Stimulated activated naive CD4-positive, alpha-beta T cell treated with Interleukin-2 at 50 U/mL for 16 hours (primary cell): ENCODE measurements around the gene CSNK2A1.
"Not testable (repeated sequence)": the region's sequence is repeated elsewhere in the genome, so short reads cannot be mapped to it uniquely, and the experiment has no call there.

Source experiments
- DNase-seq: peaks from one replicate; lab custom pipeline; 2025; lab: John Stamatoyannopoulos, UW

The CSNK2A1 gene

DNA sequence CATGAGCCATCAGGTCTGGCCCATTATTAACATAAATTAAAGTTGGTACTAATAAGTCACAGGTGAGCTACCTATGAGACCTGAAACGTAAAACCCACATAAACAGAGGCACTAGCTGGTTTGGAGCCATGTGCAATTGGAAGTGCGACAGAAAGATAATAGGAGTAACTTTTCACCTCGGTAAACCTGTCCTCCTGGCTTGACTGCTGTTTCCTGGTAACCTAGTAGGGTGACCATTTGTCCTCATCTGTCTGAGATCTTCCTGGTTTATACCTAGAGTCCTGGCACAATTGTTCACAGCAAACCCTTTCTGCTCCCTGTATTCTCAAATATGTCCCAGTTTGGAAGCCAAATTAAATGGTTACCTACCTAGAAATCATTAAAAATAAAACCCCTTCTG, 88.6 kb downstream of the CSNK2A1 start:
- DNase-seq: no peak

DNA sequence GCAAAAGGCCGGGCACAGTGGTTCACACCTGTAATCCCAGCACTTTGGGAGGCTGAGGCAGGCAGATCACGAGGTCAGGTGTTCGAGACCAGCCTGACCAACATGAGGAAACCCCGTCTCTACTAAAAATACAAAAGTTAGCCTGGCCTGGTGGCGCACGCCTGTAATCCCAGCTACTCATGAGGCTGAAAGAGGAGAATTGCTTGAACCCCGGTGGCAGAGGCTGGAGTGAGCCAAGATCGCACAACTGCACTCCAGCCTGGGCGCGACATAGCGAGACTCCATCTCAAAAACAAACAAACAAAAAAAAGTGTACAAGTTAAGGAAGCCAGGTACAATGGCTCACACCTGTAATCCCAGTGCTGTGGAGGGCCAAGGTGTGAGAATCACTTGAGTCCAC, 91.6 kb downstream of the CSNK2A1 start:
- not testable (repeated sequence) for DNase-seq

DNA sequence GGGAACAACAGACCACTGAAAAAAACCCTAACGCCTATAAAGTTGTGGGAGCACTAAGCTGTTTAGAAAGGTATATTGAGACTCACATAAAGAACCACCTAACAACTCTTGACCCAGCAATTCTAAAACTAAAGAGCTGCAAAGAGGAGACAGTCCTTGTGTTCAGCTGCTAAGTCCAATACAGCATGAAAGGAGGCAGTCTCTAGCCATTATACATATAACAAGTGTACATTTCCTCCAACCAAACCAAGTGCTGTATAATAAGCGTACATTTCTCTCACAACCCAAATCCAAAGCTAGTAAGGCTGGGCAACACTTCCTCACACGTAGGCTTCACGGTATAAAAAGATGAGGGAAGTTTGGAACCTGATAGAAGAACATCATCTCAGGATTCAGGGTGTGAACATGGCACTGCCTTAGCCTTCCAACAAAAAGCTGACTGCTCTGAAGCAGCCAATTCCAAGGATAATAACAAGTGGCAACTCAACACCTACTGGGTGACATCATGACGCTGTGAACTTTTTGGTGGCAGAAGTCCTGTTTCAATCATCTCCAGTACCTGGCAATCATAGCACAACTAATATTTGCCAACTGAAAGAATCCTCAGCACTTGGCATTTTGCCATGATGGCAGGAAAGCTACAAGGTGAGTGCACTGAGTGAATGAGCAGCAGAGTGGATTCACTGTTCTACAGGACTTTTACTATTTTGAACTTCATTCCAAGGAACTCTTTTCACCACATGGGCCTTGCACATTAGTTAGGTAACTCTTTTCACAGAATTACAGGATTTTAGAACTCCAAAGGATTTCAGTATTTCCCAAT, 97.9 kb downstream of the CSNK2A1 start:
- DNase-seq: no peak

DNA sequence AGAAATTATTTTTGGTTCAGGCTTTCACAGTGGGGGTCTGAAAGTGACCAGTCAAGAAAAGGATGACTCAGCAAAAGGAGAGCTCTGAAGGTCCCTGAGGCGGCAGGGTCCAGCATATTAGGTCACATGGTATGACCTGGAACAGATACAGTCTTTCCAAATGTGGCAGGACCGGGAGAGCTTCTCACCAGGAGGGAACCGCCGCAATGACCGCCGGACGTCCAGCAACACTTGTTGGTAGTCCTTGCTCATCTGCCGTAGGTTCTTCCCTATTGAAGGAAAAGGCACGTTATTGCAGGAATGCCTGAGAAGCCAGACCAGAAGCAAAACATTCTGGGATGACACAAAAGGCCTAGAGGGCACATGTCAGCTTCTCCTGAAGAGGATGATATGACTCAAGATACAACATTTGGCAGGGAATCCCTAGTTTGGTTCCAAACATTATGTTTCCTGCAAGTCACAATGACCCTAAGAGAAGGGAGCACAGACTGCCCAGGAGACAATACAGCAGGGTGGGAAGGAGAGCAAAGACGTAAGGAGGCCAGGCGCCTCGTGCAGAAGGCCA, 98.6 kb downstream of the CSNK2A1 start:
- no peak for DNase-seq

DNA sequence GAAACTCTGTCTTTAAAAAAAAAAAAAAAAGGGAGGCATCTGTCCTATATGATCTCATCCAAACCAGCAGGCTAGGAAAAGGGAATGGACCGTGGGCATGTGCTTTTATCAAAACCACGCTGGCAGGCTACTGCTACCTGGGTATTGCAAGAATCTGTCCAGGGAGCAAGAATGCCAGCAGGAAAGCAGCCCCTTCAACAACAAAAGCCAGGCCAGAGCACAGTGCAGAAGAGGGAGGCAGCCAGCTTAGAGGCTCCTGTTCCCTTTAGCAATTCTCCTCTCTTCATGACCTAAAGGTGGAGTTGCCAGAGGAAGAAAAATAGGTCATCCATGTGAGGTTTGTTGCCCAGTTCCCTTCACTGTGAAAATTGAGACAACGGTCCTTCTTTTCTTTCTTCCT, 99.5 kb downstream of the CSNK2A1 start:
- no peak for DNase-seq

DNA sequence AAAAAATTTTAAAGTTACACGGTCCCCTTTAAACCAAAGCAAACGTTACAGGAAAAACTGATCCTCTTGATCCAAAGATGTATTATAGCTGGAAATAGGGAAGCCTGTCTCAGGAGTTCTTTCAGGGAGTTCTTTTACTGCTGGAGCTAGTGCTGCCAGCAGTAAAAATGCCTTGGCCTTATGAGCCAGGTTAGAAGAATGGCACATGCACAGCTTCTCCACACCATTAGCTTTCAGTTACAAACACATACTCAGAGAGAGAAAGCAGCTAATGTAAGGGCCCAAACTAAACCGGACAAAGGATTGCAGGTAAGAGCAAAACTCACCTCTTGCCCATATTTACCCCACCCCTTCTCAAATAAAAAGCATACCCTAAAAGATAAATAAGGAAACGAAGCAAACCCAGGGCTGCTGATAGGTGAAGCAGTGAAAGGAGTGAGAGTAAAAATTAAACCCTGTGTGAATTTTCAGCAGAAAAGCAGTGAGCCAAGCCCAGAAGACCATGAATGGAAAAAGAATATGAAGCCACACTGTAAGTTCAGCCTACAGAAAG, 100.3 kb downstream of the CSNK2A1 start:
- no peak for DNase-seq

DNA sequence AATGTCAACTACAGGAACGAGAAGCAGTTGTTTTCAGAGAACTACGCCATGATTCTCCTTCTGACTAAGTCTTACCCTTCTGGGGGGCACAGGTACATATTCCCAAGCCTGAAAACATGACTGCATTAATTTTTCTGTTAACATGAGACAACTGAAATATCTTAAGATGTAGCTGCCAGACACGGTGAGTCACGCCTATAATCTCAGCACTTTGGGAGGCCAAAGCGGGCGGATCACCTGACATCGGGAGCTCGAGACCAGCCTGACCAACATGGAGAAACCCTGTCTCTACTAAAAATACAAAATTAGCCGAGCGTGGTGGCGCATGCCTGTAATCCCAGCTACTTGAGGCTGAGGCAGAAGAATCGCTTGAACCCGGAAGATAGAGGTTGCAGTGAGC, 103.0 kb downstream of the CSNK2A1 start:
- no peak for DNase-seq

DNA sequence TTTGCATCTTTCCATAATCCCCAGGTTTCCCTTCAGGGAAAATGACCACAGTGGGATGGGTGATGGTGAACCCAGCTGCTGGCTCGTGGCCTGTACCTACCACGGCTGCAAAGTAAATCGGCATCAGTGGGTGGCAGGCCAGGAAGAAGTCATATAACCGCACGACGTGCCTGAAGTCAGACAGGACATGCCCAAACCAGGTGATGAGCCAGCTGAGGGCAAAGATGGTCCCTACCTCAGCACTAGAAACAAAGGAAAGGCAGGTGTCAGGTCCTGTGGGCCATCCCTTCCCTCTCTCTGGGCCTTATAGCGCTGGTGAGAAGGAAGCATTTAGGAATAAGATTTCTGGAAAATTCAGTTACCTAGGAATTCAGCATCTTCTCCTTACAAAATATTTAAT, 103.4 kb downstream of the CSNK2A1 start:
- no peak for DNase-seq

DNA sequence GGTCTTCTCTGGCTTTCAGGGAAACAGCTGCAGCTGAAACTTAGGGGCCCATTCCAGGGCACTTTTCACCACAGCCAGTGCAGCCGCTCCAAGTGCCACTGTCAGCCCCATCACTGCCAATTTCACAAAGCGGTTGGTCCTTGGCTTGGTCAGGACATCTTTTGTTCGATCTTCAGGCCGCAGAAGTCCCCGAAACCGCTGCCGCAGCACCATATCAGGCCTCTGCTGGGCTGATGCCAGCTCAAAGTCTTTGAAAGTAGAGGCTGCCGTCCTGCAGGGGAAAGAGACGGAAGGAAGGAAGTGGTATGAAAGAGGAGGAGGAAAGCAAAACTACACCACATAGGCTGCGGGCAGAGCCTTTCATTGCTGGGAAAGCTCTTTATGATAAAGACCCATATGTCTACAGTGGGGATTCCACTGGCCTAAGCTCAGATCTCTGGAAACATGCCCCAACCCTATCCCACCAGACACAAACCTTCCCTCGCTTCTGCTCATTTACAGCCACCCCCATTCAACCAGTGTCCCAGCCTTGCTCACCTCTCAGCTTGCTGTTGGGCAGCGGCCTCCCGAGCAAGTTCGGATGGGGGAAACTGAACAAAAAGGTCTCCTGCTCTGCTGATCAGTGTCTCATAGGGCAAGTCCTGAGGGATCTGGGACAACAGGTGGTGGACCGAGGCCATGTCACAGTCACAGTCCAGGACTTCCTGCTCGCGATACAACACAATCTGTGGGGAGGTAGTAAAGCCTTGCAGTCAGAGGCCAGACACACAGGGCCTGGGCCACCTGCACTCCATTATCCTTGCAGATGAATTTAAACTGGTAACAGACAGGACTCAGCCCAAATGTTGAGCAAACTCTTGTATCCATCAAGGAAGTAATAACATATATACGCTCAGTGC, 104.8 kb downstream of the CSNK2A1 start:
- peak; percentile 31 for DNase-seq

DNA sequence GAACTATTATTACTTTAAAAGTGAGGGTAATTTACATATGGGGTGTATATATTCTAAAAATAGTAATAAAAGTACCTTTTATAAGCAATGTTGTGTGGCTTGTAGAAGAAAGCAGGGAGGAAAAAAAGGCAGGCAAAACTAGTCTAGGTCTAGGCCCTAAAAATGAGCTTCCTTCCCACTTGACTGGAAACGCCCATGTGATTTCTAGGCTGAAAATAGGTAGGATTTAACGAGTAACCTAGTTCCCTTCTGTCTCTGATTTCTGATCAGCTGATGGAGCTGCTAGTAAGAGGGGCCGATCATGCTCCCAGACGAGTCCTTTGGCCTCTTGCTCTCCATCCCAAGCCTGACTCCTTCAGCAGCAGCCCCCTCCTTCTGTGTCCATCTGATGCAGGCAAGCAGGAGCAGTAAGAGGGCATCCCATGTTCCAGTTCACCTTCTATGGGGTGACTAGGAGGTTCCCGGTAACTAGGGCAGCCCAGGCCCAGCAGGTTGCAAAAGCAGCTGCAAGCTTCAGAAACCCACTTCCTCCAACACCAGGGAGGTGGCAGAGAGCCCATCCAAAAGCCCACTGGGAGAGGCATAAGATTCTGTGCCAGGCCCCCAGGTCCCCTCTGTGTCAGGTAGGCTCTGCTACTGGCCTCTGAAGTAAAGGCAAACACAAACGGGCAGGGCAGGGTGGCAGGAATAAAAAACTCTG, 105.7 kb downstream of the CSNK2A1 start:
- DNase-seq: no peak

DNA sequence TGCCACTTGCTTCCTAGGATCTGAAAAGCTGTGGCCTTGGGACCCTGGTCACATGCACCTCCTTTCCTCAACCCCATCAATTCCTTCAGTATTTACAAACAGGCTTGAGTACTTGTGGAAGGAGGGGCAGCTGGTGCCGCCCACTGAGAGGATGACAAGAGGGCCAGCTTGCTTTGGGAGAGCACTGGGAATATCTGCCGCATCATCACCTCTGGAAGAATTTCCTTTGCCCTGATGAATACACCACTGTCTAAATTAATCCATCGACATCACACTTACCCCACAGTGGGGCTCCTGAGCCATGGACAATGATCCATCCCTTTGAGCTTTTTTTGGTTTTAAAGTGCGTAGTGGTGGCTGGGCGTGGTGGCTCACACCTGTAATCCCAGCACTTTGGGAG, 107.1 kb downstream of the CSNK2A1 start:
- no peak for DNase-seq

DNA sequence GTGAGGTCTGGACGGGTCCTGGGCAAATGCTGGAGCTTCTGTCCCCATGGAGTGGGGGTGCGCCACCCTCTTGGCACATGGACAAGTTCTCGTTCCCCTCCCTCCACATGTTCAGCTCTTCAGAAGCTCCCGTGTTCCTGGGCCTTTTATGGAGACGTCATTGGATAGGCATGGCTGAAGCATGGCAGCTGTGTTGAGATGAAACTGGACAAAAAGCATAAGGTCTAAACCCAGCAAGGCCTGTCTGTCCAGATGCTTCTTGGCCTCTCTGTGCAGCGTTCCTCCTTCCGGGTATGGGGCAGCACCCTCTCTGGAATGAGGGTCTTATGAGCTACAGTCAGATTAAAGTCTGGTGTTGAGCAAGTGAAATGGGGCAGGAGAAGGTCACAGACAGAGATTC, 108.0 kb downstream of the CSNK2A1 start:
- DNase-seq: no peak

DNA sequence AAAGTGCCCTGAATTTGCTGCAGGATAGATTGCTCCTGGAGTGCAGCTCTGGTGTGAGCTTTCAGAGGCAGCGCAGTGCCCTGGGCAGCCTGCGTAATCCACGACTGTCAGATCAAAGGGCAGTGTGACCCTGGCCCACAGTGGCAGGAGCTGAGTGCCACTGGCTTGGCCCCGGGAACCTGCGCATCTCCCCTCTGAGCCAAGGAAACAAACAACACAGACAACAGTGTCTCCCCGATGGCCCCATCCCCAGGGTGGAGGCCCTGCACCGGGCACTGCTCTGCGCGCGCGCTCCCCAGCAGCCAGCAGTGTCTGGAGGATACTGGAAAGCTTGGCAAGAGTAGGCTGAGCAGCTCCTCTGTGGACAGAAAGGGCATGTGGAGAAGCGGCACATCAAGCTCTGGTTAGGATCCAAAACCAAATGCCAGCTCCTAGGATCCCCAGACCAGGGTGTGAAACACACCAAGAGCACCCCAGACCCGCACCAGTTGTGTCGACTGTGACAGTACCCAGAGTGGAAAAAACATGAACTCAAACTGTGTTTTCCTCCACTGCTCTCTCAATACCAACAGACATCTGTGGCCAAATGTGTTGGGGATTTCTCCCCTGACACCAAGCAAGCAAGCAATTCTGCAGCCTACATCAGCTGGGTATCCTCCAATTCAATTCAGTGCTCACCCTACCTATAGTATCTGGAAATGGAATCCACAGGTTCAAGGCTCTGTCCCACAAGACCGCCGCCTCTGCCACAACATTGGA, 108.8 kb downstream of the CSNK2A1 start:
- no peak for DNase-seq

DNA sequence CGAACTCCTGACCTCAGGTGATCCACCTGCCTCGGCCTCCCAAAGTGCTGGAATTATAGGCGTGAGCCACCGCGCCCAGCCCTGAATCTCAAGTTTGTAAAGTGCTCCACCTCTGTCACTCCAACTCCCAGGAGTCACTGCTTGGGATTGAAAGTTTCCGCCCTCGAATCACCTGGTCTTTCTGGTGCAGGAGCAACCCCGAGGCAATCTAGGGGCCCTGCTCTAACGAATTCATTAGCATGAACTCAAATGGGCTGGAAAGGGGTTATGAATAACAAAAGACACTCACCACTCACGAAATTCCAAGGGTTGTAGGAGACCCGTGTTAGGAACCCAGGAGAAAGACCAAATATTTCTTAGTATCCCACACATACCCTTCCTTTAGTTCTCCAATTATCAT, 109.4 kb downstream of the CSNK2A1 start:
- DNase-seq: no peak

DNA sequence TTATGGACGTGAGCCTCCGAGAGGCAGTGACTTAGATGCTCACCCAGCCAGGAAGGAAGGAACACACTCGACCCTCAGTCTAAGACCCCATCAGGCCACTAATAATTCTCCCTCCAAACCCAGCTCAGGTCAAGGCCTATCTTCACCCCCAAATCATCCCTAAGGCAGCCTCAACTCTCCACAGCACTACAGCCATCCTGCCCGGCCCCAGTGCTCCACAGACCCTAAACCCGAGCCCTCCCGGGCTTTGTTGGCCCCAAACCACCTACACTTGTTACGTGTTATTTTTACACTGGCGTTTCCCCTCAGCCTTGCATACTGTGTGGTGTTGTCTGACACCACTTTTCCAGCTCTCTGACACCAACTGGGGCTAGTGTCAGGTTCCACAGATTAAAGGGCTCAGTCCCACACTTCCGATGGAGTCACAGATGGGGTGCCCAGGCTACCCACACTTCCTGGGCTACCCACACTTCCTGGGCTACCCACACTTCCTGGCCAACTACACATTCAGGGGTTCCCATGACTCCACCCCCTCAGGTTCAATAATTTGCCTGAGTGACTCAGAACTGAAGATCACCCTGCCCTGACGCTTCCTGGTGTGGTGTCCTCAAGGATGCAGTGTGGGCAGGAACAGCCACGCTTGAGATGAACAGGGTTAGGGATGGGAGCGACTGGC, 110.2 kb downstream of the CSNK2A1 start:
- DNase-seq: peak; percentile 72

DNA sequence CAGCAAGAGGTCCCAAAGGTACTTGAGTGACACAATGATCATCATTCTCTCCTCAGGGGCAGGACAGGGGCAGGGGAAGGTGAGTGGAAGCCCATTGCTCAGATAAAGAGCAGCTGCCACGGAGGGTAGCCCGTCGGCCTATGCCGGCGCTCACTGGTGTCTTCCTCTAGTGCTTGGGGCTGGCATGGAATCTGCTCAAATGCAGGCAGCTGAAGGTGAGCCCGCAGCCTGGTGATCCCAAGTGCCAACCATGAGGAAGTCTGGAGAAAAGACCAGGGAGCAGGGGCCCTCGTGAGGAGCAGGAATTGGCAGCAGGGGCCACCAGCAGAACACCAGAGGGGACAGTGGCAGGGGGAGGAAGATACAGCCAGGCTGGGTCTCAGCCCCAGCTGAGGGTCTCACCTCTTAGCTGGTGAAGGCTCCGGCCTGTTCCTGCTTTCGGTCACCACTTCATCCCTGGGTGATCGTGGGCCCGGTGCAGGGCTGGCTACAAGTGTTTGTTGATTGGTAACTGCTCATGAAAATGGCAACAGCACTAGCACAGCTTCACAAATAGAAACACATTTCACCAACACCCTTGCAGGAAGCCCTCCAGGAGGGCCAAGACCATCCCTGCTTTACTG, 110.8 kb downstream of the CSNK2A1 start:
- no peak for DNase-seq

DNA sequence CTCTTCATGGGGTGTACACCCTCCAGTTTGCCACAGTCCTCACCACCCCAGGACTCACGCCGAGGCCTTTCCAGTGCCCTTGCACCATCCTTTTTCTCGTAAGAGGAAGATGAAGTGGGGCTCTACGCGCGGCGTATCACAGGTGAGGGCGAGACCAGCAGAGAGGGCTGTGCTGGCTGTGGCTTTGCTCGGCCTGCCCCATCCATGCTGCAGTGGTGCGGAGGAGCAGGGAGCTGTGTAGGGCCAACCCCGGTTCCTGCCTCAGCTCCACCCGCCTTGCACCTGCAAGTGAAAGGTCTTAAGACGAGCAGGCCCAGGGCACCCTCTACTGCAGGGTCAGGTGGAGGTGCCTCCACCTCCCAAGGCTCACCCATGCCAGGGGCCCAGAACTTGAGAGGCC, 111.4 kb downstream of the CSNK2A1 start:
- no peak for DNase-seq

DNA sequence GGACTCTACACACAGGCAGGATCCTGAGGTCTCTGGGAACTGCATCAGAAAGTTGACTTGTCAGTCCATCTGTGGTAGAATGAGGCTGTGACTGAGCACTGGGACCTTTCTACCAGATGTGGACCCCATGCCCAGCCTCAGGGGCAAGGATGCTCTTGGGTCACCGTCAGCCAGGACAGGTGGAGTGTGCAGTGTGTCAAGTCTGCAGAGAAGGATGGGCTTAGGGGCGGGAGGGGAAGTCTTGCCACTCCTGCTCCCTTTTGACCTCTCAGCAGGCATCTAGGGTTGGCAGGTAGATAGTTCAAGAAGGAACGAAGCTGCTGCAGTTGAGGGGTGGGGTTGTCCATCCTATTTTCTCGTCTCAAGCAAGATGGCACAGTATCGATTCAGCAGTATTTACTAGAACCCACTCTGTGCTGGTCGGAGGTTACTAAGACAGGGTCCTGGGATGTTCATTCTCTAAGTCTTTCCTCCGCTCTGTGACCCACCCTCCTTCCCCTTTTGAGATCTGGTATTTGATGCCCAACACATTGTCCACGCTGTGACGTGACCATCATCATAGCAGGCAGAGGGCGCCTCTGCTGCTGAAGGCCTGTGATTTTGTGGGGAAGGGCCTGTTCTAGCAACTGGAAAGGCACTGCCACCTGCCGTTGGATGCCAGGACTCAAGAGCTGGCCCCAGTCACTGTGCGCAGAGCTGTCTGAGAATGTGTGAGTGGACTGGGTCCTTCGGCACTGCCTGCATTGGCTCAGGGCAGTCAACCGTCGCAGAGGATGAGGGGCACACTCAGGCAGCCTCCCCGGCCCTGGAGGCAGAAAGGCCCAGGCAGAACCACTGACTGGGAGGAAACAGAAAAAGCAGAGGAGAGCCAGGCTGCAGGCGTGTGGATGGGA, 112.3 kb downstream of the CSNK2A1 start:
- no peak for DNase-seq
